Astrocyte of the spinal cord (primary cell): ENCODE data around the gene RASGRP4.
"Not testable (repeated sequence)": the region's sequence is repeated elsewhere in the genome, so short reads cannot be mapped to it uniquely, and the experiment has no call there.

ENCODE experiments used
- DNase-seq: peaks from one replicate; pipeline ENCODE4 v3.0.0; 2011; ENCODE audit warnings: low read depth, low spot score
- H3K4me3 ChIP-seq: 2 replicates; pipeline ENCODE4 v1.5.1; 2011; ENCODE audit warnings: low read depth, mild to moderate bottlenecking, low read length, moderate library complexity
- in situ Hi-C: cut with HindIII; loops from 2 replicates; pipeline ENCODE4 v1.10.0; 2017; ENCODE audit warnings: low sequenced_read_pairs
- TF ChIP-seq, protein P1 (sequence below): IDR thresholded peaks from 2 replicates; pipeline ENCODE4 v1.5.1; 2012; ENCODE audit warnings: low read depth, mild to moderate bottlenecking, low read length, inconsistent platforms

Gene RASGRP4

GRCh38 chr19:38417544-38418506 lies 8.2 kb downstream of the RASGRP4 start:
- no peak for DNase-seq
- in situ Hi-C loops, result no loop called here
- peak overlapping the region; percentile 5 for H3K4me3 ChIP-seq

DNA sequence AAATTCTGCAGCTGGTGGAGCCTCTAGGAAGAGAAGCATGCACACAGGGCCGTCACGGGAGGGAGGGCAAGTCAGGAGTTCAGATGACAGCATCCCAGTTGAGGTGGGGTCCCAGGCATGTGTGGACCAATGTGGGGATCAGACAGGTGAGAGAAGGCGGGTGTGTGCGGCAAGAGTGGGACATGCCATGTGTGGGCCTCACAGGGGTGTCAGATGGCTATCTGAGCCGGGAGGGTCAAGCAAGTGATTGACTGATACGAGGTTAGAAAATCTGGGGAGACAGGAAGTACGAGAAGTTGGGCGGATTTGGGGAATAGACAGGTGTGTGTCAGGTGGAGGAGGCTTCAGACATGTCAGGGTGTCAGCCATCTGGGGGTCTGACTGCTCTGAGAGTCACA lies 8.9 kb downstream of the RASGRP4 start:
- in situ Hi-C loops, result no loop called here
- DNase-seq, result no peak
- no peak overlapping the region for H3K4me3 ChIP-seq
- TF ChIP-seq, protein P1, sequence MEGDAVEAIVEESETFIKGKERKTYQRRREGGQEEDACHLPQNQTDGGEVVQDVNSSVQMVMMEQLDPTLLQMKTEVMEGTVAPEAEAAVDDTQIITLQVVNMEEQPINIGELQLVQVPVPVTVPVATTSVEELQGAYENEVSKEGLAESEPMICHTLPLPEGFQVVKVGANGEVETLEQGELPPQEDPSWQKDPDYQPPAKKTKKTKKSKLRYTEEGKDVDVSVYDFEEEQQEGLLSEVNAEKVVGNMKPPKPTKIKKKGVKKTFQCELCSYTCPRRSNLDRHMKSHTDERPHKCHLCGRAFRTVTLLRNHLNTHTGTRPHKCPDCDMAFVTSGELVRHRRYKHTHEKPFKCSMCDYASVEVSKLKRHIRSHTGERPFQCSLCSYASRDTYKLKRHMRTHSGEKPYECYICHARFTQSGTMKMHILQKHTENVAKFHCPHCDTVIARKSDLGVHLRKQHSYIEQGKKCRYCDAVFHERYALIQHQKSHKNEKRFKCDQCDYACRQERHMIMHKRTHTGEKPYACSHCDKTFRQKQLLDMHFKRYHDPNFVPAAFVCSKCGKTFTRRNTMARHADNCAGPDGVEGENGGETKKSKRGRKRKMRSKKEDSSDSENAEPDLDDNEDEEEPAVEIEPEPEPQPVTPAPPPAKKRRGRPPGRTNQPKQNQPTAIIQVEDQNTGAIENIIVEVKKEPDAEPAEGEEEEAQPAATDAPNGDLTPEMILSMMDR, result no peak

More at GRCh38 chr19:38417544-38418506, 8.2 kb downstream of the RASGRP4 start:
- TF ChIP-seq, protein P1, result no peak

GRCh38 chr19:38413416-38413815 lies 12.6 kb downstream of the RASGRP4 start:
- DNase-seq, result no peak
- in situ Hi-C loops, result no loop called here
- TF ChIP-seq, protein P1, result no peak
- H3K4me3 ChIP-seq, result no peak overlapping the region

- TF ChIP-seq, protein P1, result no peak
- H3K4me3 ChIP-seq, result no peak overlapping the region
- DNase-seq, result no peak
- in situ Hi-C loops, result no loop called here
These were observed 13.1 kb downstream of the RASGRP4 start for GRCh38 chr19:38412961-38413360.

- H3K4me3 ChIP-seq, result no peak overlapping the region
- in situ Hi-C loops, result no loop called here
- no peak for DNase-seq
- TF ChIP-seq, protein P1, result no peak
These were observed 13.5 kb downstream of the RASGRP4 start for GRCh38 chr19:38412491-38412890.

- H3K4me3 ChIP-seq, in situ Hi-C loops, DNase-seq: not testable (repeated sequence)
These were observed 14.1 kb downstream of the RASGRP4 start for GRCh38 chr19:38411898-38412297.

DNA sequence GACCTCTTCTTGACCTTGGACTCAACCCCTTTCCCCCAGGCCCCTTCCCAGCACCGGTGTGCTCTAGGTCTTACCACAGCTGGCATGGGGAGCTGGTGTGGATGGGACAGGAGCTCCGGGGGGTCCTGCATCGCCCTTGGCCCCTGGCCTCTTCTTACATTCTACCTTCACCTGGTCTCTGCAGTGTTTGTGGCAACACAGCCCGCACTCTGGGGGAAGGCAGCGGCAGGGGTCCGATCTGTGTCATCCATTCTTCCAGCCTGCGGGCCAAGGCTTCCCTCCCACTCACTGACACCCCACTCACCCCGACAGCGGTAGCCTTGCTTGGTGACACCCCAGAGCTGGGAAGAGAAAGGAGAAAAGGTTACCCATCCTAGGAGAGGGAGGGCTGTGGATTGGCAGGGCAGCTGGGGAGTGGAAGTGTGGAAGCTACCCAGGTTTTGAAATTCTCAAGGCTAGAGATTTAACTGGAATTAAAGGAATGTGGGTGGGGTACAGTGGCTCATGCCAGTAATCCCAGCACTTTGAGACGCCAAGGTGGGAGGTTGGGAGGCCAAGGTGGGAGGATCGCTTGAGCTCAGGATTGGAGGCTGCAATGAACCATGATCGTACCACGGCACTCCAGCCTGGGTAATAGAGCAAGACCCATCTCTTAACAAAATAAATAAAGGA lies 14.8 kb downstream of the RASGRP4 start:
- in situ Hi-C loops, result no loop called here
- TF ChIP-seq, protein P1, result no peak
- no peak for DNase-seq
- no peak overlapping the region for H3K4me3 ChIP-seq

DNA sequence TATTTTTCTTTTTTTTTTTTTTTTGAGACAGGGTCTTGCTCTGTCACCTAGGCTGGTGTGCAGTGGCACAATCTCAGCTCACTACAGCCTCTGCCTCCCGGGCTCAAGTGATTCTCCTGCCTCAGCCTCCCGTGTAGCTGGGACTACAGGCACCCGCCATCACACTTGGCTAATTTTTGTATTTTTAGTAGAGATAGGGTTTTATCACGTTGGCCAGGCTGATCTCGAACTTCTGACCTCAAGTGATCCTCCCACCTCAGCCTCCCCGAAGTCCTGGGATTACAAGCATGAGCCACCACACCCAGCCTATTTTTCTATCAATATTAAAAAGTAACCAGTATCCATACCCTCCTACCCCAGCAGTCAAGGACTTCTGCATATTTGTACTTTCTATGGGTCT lies 15.6 kb downstream of the RASGRP4 start:
- in situ Hi-C loops, H3K4me3 ChIP-seq, DNase-seq: not testable (repeated sequence)
